GM13976 (cell line): Measurements from ENCODE around the gene TTYH1.
A peak's percentile ranks its signal among the peaks of the same experiment; 100 is the strongest.

Experiments
- DNase-seq: peaks from one replicate; pipeline ENCODE4 v3.0.0; 2012; ENCODE audit warnings: low spot score
- in situ Hi-C: fragments of 300-500 bp; cut with MboI; formaldehyde crosslinking; loops from one replicate; pipeline ENCODE4 v1.12.0; 2022; ENCODE audit warnings: low sequenced_read_pairs, mixed read lengths, inconsistent platforms; ENCODE audit not compliant: unreplicated experiment
- TF ChIP-seq, protein P1 (sequence below): IDR thresholded peaks from 2 replicates; pipeline ENCODE4 v1.5.1; 2012; ENCODE audit warnings: borderline replicate concordance, mild to moderate bottlenecking; ENCODE audit not compliant: insufficient read depth; ENCODE audit errors: extremely low read depth, missing control alignments, control extremely low read depth

The TTYH1 gene

DNA sequence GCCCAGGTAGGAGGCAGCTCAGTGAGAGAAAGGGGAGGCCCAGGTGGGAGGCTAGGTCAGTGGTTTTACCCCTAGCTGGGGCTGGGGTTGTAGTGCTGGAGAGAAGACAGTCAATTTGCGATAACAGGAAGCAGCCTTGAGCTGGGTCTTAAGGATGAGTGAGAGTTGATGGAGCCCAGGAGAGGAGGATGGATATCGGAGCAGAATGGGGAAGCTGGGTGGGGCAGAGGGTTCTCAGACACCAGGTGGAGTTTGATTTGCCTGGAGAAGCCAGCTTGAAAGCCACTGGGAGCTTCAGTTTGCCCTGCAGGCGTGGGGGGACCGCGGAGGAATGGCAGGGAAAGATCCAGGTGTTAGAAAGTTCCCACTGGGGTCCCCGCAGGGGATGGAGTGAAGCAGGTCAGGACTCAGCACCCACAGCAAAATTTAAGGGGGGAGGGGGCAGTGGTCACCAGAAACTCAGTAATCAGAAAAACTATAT is 58.7 kb downstream of the TTYH1 start:
- in situ Hi-C loops: no loop called here
- TF ChIP-seq, protein P1, sequence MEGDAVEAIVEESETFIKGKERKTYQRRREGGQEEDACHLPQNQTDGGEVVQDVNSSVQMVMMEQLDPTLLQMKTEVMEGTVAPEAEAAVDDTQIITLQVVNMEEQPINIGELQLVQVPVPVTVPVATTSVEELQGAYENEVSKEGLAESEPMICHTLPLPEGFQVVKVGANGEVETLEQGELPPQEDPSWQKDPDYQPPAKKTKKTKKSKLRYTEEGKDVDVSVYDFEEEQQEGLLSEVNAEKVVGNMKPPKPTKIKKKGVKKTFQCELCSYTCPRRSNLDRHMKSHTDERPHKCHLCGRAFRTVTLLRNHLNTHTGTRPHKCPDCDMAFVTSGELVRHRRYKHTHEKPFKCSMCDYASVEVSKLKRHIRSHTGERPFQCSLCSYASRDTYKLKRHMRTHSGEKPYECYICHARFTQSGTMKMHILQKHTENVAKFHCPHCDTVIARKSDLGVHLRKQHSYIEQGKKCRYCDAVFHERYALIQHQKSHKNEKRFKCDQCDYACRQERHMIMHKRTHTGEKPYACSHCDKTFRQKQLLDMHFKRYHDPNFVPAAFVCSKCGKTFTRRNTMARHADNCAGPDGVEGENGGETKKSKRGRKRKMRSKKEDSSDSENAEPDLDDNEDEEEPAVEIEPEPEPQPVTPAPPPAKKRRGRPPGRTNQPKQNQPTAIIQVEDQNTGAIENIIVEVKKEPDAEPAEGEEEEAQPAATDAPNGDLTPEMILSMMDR: no peak
- DNase-seq: peak; percentile 6

GRCh38 chr19:54475706-54476105 is 60.4 kb downstream of the TTYH1 start:
- TF ChIP-seq, protein P1: no peak
- in situ Hi-C loops: loop anchor here (25.0 kb wide), 2 partner anchors 187 to 437 kb away; partner anchors contain the start of genes LILRB4 and NCR1
- DNase-seq: no peak

DNA sequence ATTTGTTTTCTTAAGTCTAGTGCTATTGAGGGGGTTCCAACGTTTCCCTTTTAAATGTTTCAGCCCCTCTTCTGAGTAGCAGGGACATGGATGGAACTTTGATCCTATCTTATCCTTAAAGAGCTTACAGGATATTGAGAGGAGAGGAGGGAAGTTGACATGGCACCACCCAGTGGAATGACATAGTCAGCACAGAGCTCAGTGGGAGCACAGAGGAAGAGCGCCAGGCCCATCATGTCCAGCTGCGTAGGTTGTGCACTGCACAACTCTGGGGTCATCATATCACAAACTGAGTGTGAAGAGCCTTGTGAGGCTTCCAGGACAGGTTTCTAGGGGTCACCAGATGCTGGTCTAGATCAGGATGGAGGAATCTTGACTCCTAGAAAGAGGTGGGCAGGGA is 62.4 kb downstream of the TTYH1 start:
- TF ChIP-seq, protein P1: no peak
- in situ Hi-C loops: loop anchor here (25.0 kb wide), 2 partner anchors 185 to 435 kb away; partner anchors contain the start of genes LILRB4 and NCR1
- DNase-seq: no peak

- DNase-seq: peak; percentile 64
- in situ Hi-C loops: loop anchor here (25.0 kb wide), 2 partner anchors 184 to 434 kb away; partner anchors contain the start of genes LILRB4 and NCR1
- TF ChIP-seq, protein P1: peak; percentile 71
Measured at GRCh38 chr19:54478677-54479266, 63.5 kb downstream of the TTYH1 start.

GRCh38 chr19:54480051-54480450 is 64.8 kb downstream of the TTYH1 start:
- DNase-seq: no peak
- TF ChIP-seq, protein P1: no peak
- in situ Hi-C loops: loop anchor here (25.0 kb wide), 2 partner anchors 182 to 432 kb away; partner anchors contain the start of genes LILRB4 and NCR1

DNA sequence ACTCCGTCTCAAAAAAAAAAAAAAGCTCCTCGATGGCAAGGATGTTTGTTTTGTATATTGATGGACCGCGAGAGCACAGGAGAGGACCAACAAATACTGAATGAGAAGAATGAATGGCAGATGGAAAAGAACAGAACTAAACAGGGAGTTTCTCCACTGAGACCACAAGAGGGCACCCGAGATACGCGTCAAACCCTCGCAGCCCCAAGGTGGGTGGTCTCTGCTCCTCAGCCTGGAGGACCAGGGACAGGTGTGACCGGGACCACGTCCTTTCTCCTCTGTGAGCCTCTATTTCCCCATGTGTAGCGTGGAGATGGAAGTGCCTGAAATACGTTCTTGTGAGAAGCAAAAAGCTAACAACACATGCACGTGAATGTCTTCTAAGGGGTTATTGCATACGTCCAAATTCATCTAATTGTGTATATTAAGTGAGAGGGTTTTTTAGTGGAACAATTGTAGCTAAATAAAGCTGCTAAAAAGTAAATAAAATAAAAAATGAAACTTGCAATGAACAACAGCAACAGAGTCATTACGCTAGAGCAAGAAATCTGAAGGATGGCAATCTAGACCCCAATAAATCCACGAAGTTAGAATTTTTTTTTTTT is 66.2 kb downstream of the TTYH1 start:
- TF ChIP-seq, protein P1: peak; percentile 76
- peak; percentile 70 for DNase-seq
- in situ Hi-C loops: loop anchor here (25.0 kb wide), 2 partner anchors 181 to 431 kb away; partner anchors contain the start of genes LILRB4 and NCR1
